ENCODE measurements around the gene BRAP. TPM values are rescaled to one million over a fixed set of nuclear protein-coding genes. Genes with fewer than 3 reads are reported as not detected.
A peak's percentile ranks its signal among the peaks of the same experiment; 100 is the strongest.

Gene BRAP
- total RNA-seq, 1 donor: 22.1 TPM

DNA sequence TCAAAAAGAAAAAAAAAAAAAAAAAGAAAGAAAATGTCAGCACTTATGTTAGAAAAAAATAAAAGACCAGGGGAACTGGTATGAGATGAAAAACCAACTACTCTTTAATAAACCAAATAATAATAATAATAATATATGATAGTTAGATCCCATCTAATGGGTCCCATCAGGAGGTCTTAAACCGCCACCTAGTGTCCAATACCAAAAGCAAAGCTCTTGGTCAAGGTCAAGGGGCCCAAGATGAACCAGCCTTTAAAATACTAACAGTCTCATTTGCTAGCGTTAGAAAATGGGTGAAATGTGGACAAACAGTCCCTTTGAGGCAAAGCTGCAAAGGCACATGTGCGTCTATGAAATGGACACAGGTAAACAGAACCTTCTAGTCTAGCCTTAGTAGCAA lies 12.3 kb downstream of the BRAP start:
- H3K36me3 ChIP-seq (ENCODE audit: insufficient read depth, low read length): peaks cover 65% of the 10 kb centered on the region
- no peaks in the 10 kb centered on the region for H3K4me1 ChIP-seq (ENCODE audit: insufficient read depth, low read length)
- H3K27ac ChIP-seq (ENCODE audit: low read depth, low read length): no peak overlapping the region
- H2AFZ ChIP-seq (ENCODE audit: low read length): no peak overlapping the region
- H3K4me2 ChIP-seq (ENCODE audit: insufficient read depth, low read length): no peak overlapping the region
- peaks cover 3% of the 10 kb centered on the region for H4K20me1 ChIP-seq (ENCODE audit: insufficient read depth, low read length)
- peak; percentile 54 for DNase-seq (ENCODE audit: insufficient read length, low spot score, missing footprints)
- peaks cover 2% of the 10 kb centered on the region for H3K79me2 ChIP-seq (ENCODE audit: insufficient read depth, low read length)
- no peaks in the 10 kb centered on the region for H3K9me3 ChIP-seq (ENCODE audit: low read depth, low read length)
- H3K27me3 ChIP-seq (ENCODE audit: insufficient read depth, low read length): no peaks in the 10 kb centered on the region
- no peak overlapping the region for H3K4me3 ChIP-seq (ENCODE audit: insufficient read depth, low read length)
- TF ChIP-seq, protein P1, sequence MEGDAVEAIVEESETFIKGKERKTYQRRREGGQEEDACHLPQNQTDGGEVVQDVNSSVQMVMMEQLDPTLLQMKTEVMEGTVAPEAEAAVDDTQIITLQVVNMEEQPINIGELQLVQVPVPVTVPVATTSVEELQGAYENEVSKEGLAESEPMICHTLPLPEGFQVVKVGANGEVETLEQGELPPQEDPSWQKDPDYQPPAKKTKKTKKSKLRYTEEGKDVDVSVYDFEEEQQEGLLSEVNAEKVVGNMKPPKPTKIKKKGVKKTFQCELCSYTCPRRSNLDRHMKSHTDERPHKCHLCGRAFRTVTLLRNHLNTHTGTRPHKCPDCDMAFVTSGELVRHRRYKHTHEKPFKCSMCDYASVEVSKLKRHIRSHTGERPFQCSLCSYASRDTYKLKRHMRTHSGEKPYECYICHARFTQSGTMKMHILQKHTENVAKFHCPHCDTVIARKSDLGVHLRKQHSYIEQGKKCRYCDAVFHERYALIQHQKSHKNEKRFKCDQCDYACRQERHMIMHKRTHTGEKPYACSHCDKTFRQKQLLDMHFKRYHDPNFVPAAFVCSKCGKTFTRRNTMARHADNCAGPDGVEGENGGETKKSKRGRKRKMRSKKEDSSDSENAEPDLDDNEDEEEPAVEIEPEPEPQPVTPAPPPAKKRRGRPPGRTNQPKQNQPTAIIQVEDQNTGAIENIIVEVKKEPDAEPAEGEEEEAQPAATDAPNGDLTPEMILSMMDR (IDR thresholded peaks at IDR 0.05; ENCODE audit: extremely low read depth, low read depth, low read length): peak; percentile 60

DNA sequence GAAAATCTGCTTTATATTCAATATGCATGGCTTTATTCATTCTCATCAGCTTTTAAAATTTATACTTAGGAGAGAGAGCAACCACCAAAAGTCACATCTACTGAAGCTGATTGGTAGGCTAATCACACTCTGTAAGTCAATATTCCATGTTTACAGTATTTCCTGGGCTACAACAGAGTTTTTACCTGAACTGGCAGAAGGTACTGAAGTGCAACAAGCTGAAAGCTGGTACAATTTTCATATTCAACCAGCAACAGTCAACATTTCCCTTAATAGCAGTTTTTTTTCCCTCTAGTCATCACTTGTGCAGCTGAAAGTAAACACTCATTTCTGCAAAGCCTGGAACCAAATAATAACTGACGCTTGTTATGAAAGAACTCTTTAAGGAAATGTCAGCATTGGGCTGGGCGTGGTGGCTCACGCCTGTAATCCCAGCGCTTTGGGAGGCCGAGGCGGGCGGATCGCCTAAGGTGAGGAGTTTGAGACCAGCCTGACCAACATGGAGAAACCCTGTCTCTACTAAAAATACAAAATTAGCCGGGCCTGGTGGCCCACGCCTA lies 12.9 kb downstream of the BRAP start:
- no peak overlapping the region for H3K27ac ChIP-seq (ENCODE audit: low read depth, low read length)
- H3K27me3 ChIP-seq (ENCODE audit: insufficient read depth, low read length): no peaks in the 10 kb centered on the region

DNA sequence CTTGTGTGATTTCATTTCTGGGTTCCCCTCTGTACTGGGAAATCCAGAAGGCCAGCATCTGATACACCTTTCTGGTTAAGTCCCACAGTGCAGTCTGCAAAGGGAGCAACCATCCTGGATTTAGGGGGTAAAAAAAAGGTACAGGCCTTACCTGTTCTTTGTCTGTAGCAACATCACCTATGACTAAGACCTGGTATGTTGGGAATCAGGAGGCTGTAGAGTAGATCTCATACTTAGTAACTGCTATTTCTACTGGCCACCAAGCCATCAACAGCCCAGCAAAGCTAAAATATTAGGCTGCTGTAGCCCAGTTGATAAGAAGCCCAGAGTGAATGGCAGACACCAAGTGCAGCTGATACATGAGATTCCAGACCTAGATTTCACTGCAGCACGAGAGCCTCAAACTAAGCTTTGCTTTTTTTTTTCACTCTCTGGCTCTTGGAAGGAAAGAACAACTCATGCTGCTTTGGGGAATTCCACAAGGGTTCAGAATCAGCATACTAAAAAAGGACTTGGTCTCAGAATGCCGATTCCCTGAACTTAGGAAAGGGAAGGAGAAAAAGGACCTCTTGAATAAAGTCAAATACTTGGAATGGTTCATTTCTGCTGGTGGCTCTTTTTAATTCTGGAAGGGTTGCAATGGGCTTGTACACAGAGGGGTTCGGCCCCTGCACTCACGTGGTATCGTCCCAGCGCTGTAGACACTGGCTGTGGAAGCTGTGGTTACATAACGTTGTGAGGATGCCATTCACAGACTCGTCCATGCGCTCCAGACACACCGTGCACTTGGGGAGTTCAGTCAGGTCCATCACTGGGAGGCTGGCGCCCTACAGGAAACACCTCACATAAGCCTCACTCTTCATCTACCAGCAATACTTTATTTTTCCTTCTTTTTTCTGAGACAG lies 20.5 kb downstream of the BRAP start:
- Histone ChIP-seq H3K27me3 (ENCODE audit: insufficient read depth, low read length) (no peaks in the 10 kb centered on the region), H3K27ac (ENCODE audit: low read depth, low read length) (no peak overlapping the region), H2AFZ (ENCODE audit: low read length) (no peak overlapping the region), H3K4me3 (ENCODE audit: insufficient read depth, low read length) (no peak overlapping the region), H3K9me3 (ENCODE audit: low read depth, low read length) (no peaks in the 10 kb centered on the region), H3K4me1 (ENCODE audit: insufficient read depth, low read length) (no peaks in the 10 kb centered on the region), H3K4me2 (ENCODE audit: insufficient read depth, low read length) (no peak overlapping the region), H3K36me3 (ENCODE audit: insufficient read depth, low read length) (peaks cover 38% of the 10 kb centered on the region), H4K20me1 (ENCODE audit: insufficient read depth, low read length) (no peaks in the 10 kb centered on the region), H3K79me2 (ENCODE audit: insufficient read depth, low read length) (no peaks in the 10 kb centered on the region)
- TF ChIP-seq, protein P1 (IDR thresholded peaks at IDR 0.05; ENCODE audit: extremely low read depth, low read depth, low read length): no peak
- no peak for DNase-seq (ENCODE audit: insufficient read length, low spot score, missing footprints)

More for the DNA sequence above, 12.9 kb downstream of the BRAP start:
- no peak for DNase-seq (ENCODE audit: insufficient read length, low spot score, missing footprints)
- TF ChIP-seq, protein P1 (IDR thresholded peaks at IDR 0.05; ENCODE audit: extremely low read depth, low read depth, low read length): no peak
- Histone ChIP-seq H3K9me3 (ENCODE audit: low read depth, low read length) (no peaks in the 10 kb centered on the region), H3K36me3 (ENCODE audit: insufficient read depth, low read length) (peaks cover 64% of the 10 kb centered on the region), H3K4me1 (ENCODE audit: insufficient read depth, low read length) (no peaks in the 10 kb centered on the region), H3K79me2 (ENCODE audit: insufficient read depth, low read length) (peaks cover 2% of the 10 kb centered on the region), H3K4me3 (ENCODE audit: insufficient read depth, low read length) (no peak overlapping the region), H4K20me1 (ENCODE audit: insufficient read depth, low read length) (peaks cover 3% of the 10 kb centered on the region), H2AFZ (ENCODE audit: low read length) (no peak overlapping the region), H3K4me2 (ENCODE audit: insufficient read depth, low read length) (no peak overlapping the region)

DNA sequence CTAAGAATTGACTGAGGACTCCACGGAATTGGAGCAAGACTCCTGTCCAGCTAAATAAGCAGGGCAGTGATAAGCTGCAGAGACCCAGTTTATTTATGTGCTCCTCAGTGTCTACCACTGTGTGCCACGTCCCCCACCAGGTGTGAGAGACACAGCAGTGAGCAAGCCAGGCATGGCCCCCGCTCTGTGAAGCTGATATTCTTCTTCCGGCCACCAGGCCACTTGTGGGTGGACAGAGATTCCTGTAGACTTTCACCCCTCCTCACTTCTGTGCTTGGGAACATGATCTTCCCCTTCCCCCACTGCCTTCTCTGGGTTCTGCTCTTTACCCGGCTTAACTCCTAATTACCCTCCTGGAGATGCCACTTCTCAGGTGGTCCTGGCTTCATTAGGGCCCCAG lies 21.3 kb downstream of the BRAP start:
- no peaks in the 10 kb centered on the region for H4K20me1 ChIP-seq (ENCODE audit: insufficient read depth, low read length)
- TF ChIP-seq, protein P1 (IDR thresholded peaks at IDR 0.05; ENCODE audit: extremely low read depth, low read depth, low read length): no peak
- peaks cover 34% of the 10 kb centered on the region for H3K36me3 ChIP-seq (ENCODE audit: insufficient read depth, low read length)
- no peak overlapping the region for H2AFZ ChIP-seq (ENCODE audit: low read length)
- no peaks in the 10 kb centered on the region for H3K79me2 ChIP-seq (ENCODE audit: insufficient read depth, low read length)
- H3K4me1 ChIP-seq (ENCODE audit: insufficient read depth, low read length): no peaks in the 10 kb centered on the region
- no peak overlapping the region for H3K27ac ChIP-seq (ENCODE audit: low read depth, low read length)
- no peaks in the 10 kb centered on the region for H3K27me3 ChIP-seq (ENCODE audit: insufficient read depth, low read length)
- no peaks in the 10 kb centered on the region for H3K9me3 ChIP-seq (ENCODE audit: low read depth, low read length)
- DNase-seq (ENCODE audit: insufficient read length, low spot score, missing footprints): no peak
- H3K4me2 ChIP-seq (ENCODE audit: insufficient read depth, low read length): no peak overlapping the region
- no peak overlapping the region for H3K4me3 ChIP-seq (ENCODE audit: insufficient read depth, low read length)
